Left ventricle myocardium inferior (tissue), 1 donor: ENCODE results near the gene ZNF24. TPM values are rescaled to one million over a fixed set of nuclear protein-coding genes. Genes with fewer than 3 reads are reported as not detected.
A peak's percentile ranks its signal among the peaks of the same experiment; 100 is the strongest.

ENCODE experiments used
- DNase-seq: peaks from one replicate; pipeline ENCODE4 v3.0.0-alpha.2; 2020
- H3K27ac ChIP-seq: fragments of 200-600 bp; replicated peaks from 2 replicates; pipeline ENCODE4 v1.8.0; 2021
- H3K27me3 ChIP-seq: fragments of 200-600 bp; 2 replicates; pipeline ENCODE4 v1.8.0; 2021; ENCODE audit warnings: low read depth
- H3K36me3 ChIP-seq: fragments of 200-600 bp; 2 replicates; pipeline ENCODE4 v1.8.0; 2021
- H3K4me1 ChIP-seq: fragments of 200-600 bp; 2 replicates; pipeline ENCODE4 v1.8.0; 2021
- H3K4me3 ChIP-seq: fragments of 200-600 bp; 2 replicates; pipeline ENCODE4 v1.8.0; 2021; ENCODE audit warnings: mild to moderate bottlenecking, moderate library complexity
- H3K9me3 ChIP-seq: fragments of 200-600 bp; replicated peaks from 2 replicates; pipeline ENCODE4 v1.8.0; 2021
- CTCF ChIP-seq: fragments of 200-600 bp; IDR thresholded peaks from 2 replicates; pipeline ENCODE4 v1.8.0; 2021; ENCODE audit warnings: antibody characterized with exemption, mild to moderate bottlenecking, borderline replicate concordance
- intact Hi-C: fragments of 100-400 bp; cut with micrococcal nuclease; formaldehyde crosslinking; loops from one replicate; pipeline ENCODE4 v1.11.0; 2022
- total RNA-seq: library from RNA; stranded (reverse); fragmentation: NEBNext Ultra II Directional; extraction: Animal tissue kit (Norgen Biotek cat#: 25700); gene quantifications from one replicate; pipeline ENCODE4 v1.2.1, GENCODE V29; 2021
- donor health status: DM: no; HTN: yes; CAD: no; lungs with severe emphysema.

The ZNF24 gene
- total RNA-seq, 1 donor from 2014 or later, result 44.5 TPM

DNA sequence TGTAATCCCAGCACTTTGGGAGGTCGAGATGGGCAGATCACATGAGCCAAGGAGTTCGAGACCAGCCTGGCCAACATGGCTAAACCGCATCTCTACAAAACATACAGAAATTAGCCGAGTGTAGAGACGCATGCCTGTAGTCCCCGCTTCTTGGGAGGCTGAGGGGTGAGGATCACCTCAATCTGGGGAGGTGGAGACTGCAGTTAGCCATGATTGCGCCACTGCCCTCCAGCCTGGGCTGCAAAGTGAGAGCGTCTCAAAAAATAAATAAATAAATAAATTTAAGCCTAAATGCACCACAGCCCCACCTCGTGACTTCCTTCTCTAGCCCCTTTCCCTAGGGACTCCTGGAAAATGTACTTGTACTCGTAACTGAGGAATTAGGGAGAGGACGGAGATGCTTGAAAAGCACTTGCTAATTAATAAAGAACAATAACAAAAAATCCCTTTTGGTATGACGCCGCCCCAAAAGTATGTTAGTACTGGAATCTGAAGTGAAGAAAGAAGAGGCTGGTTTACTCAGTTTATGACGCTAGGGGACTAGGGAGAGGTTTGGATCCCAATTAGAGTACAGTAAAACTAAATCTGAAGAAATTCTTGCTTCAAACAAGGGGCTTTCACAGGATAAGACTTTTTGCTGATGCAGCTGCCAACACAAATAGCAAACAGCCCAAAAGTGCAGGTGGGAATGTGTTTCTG lies 33.8 kb upstream of the ZNF24 start:
- TF ChIP-seq CTCF, result no peak
- intact Hi-C loops, result no loop called here
- no peak overlapping the region for H3K27ac ChIP-seq
- peaks cover 8% of the 10 kb centered on the region for H3K9me3 ChIP-seq
- no peaks in the 10 kb centered on the region for H3K36me3 ChIP-seq
- H3K4me3 ChIP-seq, result no peak overlapping the region
- H3K27me3 ChIP-seq, result peaks cover 8% of the 10 kb centered on the region
- H3K4me1 ChIP-seq, result peaks cover 14% of the 10 kb centered on the region
- no peak for DNase-seq

GRCh38 chr18:35376742-35377695 lies 32.8 kb upstream of the ZNF24 start, which contains the start of gene ZNF396:
Gene ZNF396, minus strand, starts transcription at chr18:35377337. Its CDS starts 3,045 bp downstream, at chr18:35374292.
- no peaks in the 10 kb centered on the region for H3K36me3 ChIP-seq
- TF ChIP-seq CTCF, result no peak
- peak within 1 kb of the TSS; percentile 16 for H3K27ac ChIP-seq
- intact Hi-C loops, result no loop called here
- peaks cover 4% of the 10 kb centered on the region for H3K9me3 ChIP-seq
- H3K4me3 ChIP-seq, result peak within 1 kb of the TSS; percentile 89
- peaks cover 8% of the 10 kb centered on the region for H3K27me3 ChIP-seq
- peaks cover 14% of the 10 kb centered on the region for H3K4me1 ChIP-seq
- peak; percentile 85 for DNase-seq

- H3K4me3 ChIP-seq, result peak overlapping the region; percentile 89
- peaks cover 8% of the 10 kb centered on the region for H3K27me3 ChIP-seq
- H3K9me3 ChIP-seq, result no peaks in the 10 kb centered on the region
- no peak for TF ChIP-seq CTCF
- peak overlapping the region; percentile 16 for H3K27ac ChIP-seq
- intact Hi-C loops, result no loop called here
- H3K4me1 ChIP-seq, result peaks cover 14% of the 10 kb centered on the region
- peak; percentile 22 for DNase-seq
- no peaks in the 10 kb centered on the region for H3K36me3 ChIP-seq
Observed at GRCh38 chr18:35376393-35376741, 32.1 kb upstream of the ZNF24 start.

DNA sequence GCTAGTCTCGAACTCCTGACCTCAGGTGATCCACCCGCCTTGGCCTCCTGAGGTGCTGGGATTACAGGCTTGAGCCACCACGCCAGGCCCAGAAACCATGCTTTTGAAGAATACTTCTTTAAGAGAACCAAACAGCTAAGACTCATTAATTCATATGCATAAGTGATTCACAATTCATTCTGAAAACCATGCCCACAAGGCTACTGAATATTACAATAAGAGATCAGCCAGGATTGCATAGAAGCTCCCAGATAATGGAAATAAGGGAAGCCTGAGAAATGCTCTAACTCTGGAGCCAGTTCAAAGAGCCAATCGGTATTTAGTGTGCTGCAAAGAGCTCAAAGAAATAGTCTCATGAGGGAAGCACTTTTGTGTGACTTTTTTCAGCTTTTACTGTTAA lies 30.5 kb upstream of the ZNF24 start:
- Histone ChIP-seq H3K4me1 (peaks cover 14% of the 10 kb centered on the region), H3K9me3 (no peaks in the 10 kb centered on the region), H3K27me3 (peaks cover 8% of the 10 kb centered on the region), H3K27ac (no peak overlapping the region), H3K36me3 (no peaks in the 10 kb centered on the region), H3K4me3 (no peak overlapping the region)
- intact Hi-C loops, result no loop called here
- no peak for TF ChIP-seq CTCF
- DNase-seq, result no peak

DNA sequence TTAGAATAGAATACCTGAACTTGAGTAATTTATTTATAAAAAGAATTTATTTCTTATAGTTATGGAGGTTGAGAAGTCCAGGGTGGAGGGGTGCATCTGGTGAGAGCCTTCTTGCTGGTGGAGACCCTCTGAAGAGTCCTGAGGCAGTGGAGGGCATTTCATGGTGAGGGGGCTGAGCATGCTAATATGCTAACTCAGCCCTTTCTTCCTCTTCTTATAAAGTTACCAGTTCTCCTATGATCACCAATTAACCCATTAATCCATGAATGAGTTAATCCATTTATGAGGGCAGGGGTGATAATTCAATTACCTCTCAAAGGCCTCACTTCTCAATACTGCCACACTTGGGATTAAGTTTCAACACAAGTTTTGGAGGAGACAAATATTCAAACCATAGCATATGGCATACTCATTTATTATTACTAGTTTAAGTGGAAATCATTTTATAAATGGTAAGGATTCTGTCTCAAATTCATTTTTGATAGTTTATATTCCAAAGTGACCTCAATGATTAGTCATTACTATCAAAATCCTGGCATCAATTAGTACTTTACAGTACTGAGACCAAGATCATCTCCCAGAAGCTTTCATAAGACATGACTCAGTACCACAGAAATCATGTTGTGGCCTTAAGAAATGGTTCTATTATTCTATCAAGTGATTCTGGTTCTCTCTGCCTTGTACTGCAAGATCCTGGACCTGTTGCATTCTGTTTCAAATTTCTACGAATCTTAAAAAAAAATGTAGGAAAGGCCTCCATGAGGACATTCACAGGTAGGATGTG lies 27.4 kb upstream of the ZNF24 start:
- H3K4me3 ChIP-seq, result no peak overlapping the region
- H3K9me3 ChIP-seq, result no peaks in the 10 kb centered on the region
- no peak for TF ChIP-seq CTCF
- intact Hi-C loops, result no loop called here
- no peaks in the 10 kb centered on the region for H3K27me3 ChIP-seq
- no peak for DNase-seq
- no peak overlapping the region for H3K27ac ChIP-seq
- H3K4me1 ChIP-seq, result peaks cover 5% of the 10 kb centered on the region
- no peaks in the 10 kb centered on the region for H3K36me3 ChIP-seq
